HEK293 (cell line): Measurements from ENCODE around the gene KLK15.

ENCODE experiments used
- CTCF ChIA-PET: fragments of 350-600 bp; formaldehyde crosslinking; extraction: SDS; loops from one replicate; lab custom pipeline; 2021; ENCODE audit warnings: antibody characterized with exemption; lab: Yijun Ruan, JAX
- POLR2A ChIA-PET: fragments of 300-600 bp; formaldehyde crosslinking; extraction: SDS; loops from one replicate; lab custom pipeline; 2020; ENCODE audit warnings: antibody characterized with exemption, inconsistent platforms; lab: Yijun Ruan, JAX
- H3K27ac ChIP-seq: fragments of 200-500 bp; sonication (Bioruptor generic); 2 replicates; pipeline ENCODE4 v1.5.1; 2014; ENCODE audit warnings: low read depth, low read length, control low read depth, inconsistent platforms; ENCODE audit errors: extremely low read depth
- H3K36me3 ChIP-seq, 2 experiments: fragments of 200-500 bp in 1 of 2; sonication (Bioruptor generic) in 1 of 2; 1 replicate in 1 of 2; 2 replicates in 1 of 2; pipeline ENCODE4 v1.5.1; 2014 to 2017; ENCODE audit warnings: inconsistent platforms in 2 of 2, low read length in 2 of 2; ENCODE audit not compliant: control insufficient read depth in 2 of 2, insufficient read depth in 1 of 2
- H3K4me1 ChIP-seq: fragments of 200-500 bp; sonication (Bioruptor generic); 2 replicates; pipeline ENCODE4 v1.5.1; 2014; ENCODE audit warnings: mild to moderate bottlenecking, low read length, inconsistent platforms; ENCODE audit not compliant: control insufficient read depth, insufficient read depth
- H3K4me3 ChIP-seq: 2 replicates; pipeline ENCODE4 v1.5.1; 2011; ENCODE audit warnings: low read depth, mild to moderate bottlenecking, control low read depth, low read length, moderate library complexity
- H3K9me3 ChIP-seq: fragments of 200-500 bp; sonication (Bioruptor generic); 2 replicates; pipeline ENCODE4 v1.5.1; 2014; ENCODE audit warnings: low read depth, low read length, inconsistent platforms; ENCODE audit not compliant: control insufficient read depth, insufficient read depth
- REST ChIP-seq: fragments of 450-650 bp; formaldehyde crosslinking; IDR thresholded peaks from 2 replicates; pipeline ENCODE4 v1.5.1; 2016; ENCODE audit warnings: missing biosample characterization, missing genetic modification characterization
- ZBTB20 ChIP-seq: fragments of 450-650 bp; formaldehyde crosslinking; IDR thresholded peaks from 2 replicates; pipeline ENCODE4 v1.5.1; 2016; ENCODE audit warnings: missing biosample characterization, missing genetic modification characterization
- ZFP69B ChIP-seq: fragments of 450-650 bp; formaldehyde crosslinking; IDR thresholded peaks from 2 replicates; pipeline ENCODE4 v1.5.1; 2016; ENCODE audit warnings: missing biosample characterization, missing genetic modification characterization
- ZNF175 ChIP-seq: fragments of 450-650 bp; formaldehyde crosslinking; IDR thresholded peaks from 2 replicates; pipeline ENCODE4 v1.5.1; 2016; ENCODE audit warnings: missing biosample characterization, missing genetic modification characterization
- ZNF202 ChIP-seq: fragments of 450-650 bp; formaldehyde crosslinking; IDR thresholded peaks from 2 replicates; pipeline ENCODE4 v1.5.1; 2016; ENCODE audit warnings: missing biosample characterization, missing genetic modification characterization, borderline replicate concordance
- ZNF366 ChIP-seq: fragments of 450-650 bp; formaldehyde crosslinking; conservative IDR thresholded peaks from 2 replicates; pipeline ENCODE4 v1.5.1; 2016; ENCODE audit warnings: missing biosample characterization, missing genetic modification characterization
- ZNF404 ChIP-seq: fragments of 450-650 bp; formaldehyde crosslinking; IDR thresholded peaks from 2 replicates; pipeline ENCODE4 v1.5.1; 2017; ENCODE audit warnings: missing biosample characterization, missing genetic modification characterization
- ZNF513 ChIP-seq: fragments of 450-650 bp; IDR thresholded peaks from 2 replicates; pipeline ENCODE4 v1.5.1; 2018; ENCODE audit warnings: missing biosample characterization, missing genetic modification characterization
- ZNF600 ChIP-seq: fragments of 450-650 bp; formaldehyde crosslinking; IDR thresholded peaks from 2 replicates; pipeline ENCODE4 v1.5.1; 2016; ENCODE audit warnings: missing biosample characterization, missing genetic modification characterization
- ZNF692 ChIP-seq: fragments of 450-650 bp; formaldehyde crosslinking; IDR thresholded peaks from 2 replicates; pipeline ENCODE4 v1.5.1; 2016; ENCODE audit warnings: missing biosample characterization, missing genetic modification characterization
- ZNF76 ChIP-seq: fragments of 450-650 bp; formaldehyde crosslinking; IDR thresholded peaks from 2 replicates; pipeline ENCODE4; 2016; ENCODE audit warnings: low read depth, missing biosample characterization, missing genetic modification characterization, borderline replicate concordance
- ZNF791 ChIP-seq: fragments of 450-650 bp; formaldehyde crosslinking; IDR thresholded peaks from 2 replicates; pipeline ENCODE4 v1.5.1; 2016; ENCODE audit warnings: missing biosample characterization, missing genetic modification characterization
- ZNF837 ChIP-seq: fragments of 450-650 bp; formaldehyde crosslinking; IDR thresholded peaks from 2 replicates; pipeline ENCODE4 v1.5.1; 2016; ENCODE audit warnings: missing biosample characterization, missing genetic modification characterization
- ZSCAN23 ChIP-seq: fragments of 450-650 bp; formaldehyde crosslinking; IDR thresholded peaks from 2 replicates; pipeline ENCODE4 v1.5.1; 2016; ENCODE audit warnings: missing biosample characterization, missing genetic modification characterization
- ZXDB ChIP-seq: fragments of 450-650 bp; formaldehyde crosslinking; IDR thresholded peaks from 2 replicates; pipeline ENCODE4 v1.5.1; 2016; ENCODE audit warnings: missing biosample characterization, missing genetic modification characterization

The KLK15 gene

GRCh38 chr19:50794074-50794875 lies 39.1 kb downstream of the KLK15 start (continued):
- TF ChIP-seq ZNF366 (tag by site-specific recombination), result peak; percentile 53; the same call in 1 of the 2 replicates
- no peak for TF ChIP-seq ZNF404 (tag by site-specific recombination)

GRCh38 chr19:50793558-50794065 lies 39.8 kb downstream of the KLK15 start:
- TF ChIP-seq ZFP69B (tag by site-specific recombination), result peak; percentile 86
- peak; percentile 90 for TF ChIP-seq ZNF692 (tag by site-specific recombination)
- TF ChIP-seq ZNF202 (tag by site-specific recombination), result no peak
- TF ChIP-seq ZNF513 (tag by site-specific recombination), result no peak
- peak; percentile 52; the same call in 1 of the 2 replicates for TF ChIP-seq ZNF600
- no peak for TF ChIP-seq ZNF76 (tag by site-specific recombination)
- peak; percentile 32; the same call in 1 of the 2 replicates for TF ChIP-seq ZNF837 (tag by site-specific recombination)
- no peak for TF ChIP-seq ZXDB
- no peak for TF ChIP-seq REST (tag by site-specific recombination)
- no peak for TF ChIP-seq ZNF791 (tag by site-specific recombination)
- 0 out of 2 replicates have a peak, but pooled peaks have one; percentile 12 for TF ChIP-seq ZNF175 (tag by site-specific recombination)
- no peak for TF ChIP-seq ZSCAN23 (tag by site-specific recombination)
- no peak for TF ChIP-seq ZBTB20 (tag by site-specific recombination)
- TF ChIP-seq, all 188 proteins: peak for 5
- CTCF ChIA-PET, result interaction anchor here (0.7 to 9.4 kb wide), 4 partner anchors 37 to 131 kb away, joined by 4 to 79 read pairs (median 5); no protein-coding TSS in a partner anchor

More at GRCh38 chr19:50793558-50794065, 39.8 kb downstream of the KLK15 start:
- POLR2A ChIA-PET, result interaction anchor here (1.1 to 7.9 kb wide), 6 partner anchors 9 to 223 kb away, joined by 3 to 85 read pairs (median 6); no protein-coding TSS in a partner anchor
- no peak overlapping the region for H3K27ac ChIP-seq
- H3K9me3 ChIP-seq, result no peaks in the 10 kb centered on the region
- peaks cover 4% of the 10 kb centered on the region; the same call in 1 of the 2 replicates for H3K4me1 ChIP-seq
- H3K4me3 ChIP-seq, result no peak overlapping the region
- peaks cover 6 to 35% of the 10 kb centered on the region in 2 experiments; a peak in 2 of 3 replicates for H3K36me3 ChIP-seq
